Activated CD4-positive, alpha-beta T cell treated with anti-CD3 and anti-CD28 coated beads for 48 hours (primary cell): Measurements from ENCODE around the gene PARP9.
A peak's percentile ranks its signal among the peaks of the same experiment; 100 is the strongest.

Experiments used
- DNase-seq: peaks from one replicate; pipeline ENCODE4 v3.0.0-alpha.2; 2020

Gene PARP9

DNA sequence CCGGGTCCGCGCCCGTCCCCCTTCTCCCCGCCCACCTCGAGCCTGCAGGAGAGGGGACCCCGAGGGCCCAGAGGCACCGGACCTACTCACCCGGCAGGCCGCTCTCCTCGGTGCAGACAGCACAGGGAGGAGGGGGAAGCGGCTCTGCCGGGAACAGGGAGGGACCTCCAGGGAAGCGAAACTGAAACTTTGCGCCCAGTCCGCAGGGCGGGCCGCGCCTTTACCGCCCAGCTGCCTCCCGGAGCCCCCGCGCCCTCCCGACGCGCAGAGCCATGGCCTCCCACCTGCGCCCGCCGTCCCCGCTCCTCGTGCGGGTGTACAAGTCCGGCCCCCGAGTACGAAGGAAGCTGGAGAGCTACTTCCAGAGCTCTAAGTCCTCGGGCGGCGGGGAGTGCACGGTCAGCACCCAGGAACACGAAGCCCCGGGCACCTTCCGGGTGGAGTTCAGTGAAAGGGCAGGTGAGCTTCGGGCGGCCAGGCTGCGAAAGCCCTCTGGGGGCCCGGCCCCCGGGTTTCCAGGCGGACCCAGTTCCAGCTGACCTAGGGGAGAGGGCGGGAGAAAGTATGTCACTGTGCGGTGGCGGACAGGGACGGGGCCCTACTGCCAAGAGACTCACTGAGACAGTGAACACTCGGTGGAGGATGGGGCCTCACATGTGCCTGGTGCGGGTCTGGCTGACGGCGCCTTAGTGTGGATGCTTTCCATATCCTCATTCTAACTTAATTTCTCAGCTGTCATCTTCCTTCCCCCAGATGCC, at the start of gene PARP9, which contains the start of gene DTX3L:
Gene PARP9, minus strand, starts transcription at position 146 of the 758 bp plus-strand sequence. CDS start 4,680 bp downstream, outside the sequence.
Gene DTX3L, plus strand, starts transcription at position 184 of the 758 bp plus-strand sequence. Its CDS starts 89 bp downstream, at position 273.
- DNase-seq, result peak; percentile 84

DNA sequence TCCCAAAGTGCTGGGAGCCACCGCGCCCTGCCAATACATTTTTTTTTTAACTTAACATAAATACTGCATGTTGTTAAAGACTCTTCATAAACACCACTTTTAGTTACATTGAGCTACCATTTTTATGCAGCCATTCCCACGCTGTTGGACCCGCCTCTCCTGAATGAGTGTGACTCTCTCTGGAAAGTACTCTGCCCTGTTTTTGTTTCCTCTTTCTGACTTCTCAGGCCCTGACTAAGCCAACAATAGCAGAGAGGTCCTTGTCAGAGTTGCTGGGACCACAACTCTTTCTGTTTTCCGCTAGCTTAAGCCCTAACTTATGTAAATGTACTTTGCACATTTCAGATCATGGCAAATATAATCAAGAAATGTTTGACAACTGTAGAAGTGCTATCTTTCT, 48.6 kb upstream of the PARP9 start:
- no peak for DNase-seq

DNA sequence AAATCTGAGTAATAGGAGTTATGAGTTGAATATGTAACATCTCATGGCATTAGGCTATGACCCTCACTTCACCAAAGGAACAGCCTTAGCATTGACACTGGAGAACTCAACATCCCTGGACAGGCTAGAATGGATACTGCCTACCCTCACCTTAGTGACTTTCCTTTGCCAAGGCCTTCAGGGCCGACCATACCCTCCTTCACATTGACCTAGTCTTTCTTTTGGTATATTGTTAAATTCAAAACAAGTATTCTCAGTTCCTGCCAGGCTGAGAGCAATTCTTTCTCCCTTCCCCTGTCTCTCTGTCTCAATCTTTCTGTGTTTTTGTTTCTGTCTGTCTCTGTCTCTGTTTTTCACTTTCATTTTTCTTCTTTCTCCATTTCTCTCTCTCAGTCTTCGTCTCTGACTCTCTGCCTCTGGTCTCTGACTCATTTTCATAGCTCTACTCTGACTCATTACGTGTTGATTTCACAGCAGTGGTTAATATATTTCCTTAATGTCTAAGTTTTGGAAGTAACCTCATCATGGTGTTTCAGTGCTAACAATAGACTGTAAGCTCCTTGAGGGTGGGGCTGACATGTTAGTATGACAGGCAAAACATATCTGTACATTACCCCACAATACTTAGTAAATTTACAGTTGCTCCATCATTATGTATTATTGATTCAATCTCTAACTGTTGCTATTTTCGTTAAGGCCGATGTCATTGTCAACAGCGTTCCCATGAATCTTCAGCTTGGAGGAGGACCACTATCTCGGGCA, 45.9 kb upstream of the PARP9 start:
- DNase-seq, result peak; percentile 18

DNA sequence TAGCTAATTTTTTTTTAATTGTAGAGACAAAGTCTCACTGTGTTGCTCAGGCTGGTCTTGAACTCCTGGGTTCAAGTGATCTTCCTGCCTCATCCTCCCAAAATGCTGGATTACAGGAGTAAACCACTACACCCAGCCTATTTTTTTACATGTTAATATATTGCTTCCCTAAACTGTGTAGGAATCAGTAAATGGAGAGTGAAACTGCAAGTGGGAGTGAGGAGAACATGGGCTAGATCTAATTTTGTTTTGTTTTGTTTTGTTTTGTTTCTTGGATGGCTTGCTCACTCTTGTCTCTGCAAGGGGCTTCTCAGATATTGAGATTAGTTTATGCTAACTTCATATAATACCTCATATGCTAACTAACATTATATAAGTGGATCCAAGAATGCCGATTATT, 44.8 kb upstream of the PARP9 start:
- DNase-seq, result no peak

DNA sequence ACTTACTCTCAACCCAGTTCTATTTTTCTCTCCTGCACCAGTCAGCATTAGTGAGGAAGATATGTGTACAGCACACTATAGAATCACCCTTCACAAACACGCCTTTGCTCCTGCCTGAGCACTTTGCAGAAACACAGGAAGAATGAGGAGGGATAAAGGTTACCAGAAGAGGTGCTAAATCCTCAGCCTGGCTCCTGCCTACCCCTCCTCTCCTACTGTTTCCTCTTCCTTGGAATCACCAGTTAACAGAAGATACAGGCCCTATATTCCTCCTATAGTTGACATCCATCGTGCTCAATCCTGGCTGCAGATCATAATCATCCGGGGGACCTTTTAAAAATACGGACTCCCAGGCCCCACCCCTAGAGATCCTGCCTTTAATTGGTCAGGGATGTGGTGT, 42.2 kb upstream of the PARP9 start:
- no peak for DNase-seq

DNA sequence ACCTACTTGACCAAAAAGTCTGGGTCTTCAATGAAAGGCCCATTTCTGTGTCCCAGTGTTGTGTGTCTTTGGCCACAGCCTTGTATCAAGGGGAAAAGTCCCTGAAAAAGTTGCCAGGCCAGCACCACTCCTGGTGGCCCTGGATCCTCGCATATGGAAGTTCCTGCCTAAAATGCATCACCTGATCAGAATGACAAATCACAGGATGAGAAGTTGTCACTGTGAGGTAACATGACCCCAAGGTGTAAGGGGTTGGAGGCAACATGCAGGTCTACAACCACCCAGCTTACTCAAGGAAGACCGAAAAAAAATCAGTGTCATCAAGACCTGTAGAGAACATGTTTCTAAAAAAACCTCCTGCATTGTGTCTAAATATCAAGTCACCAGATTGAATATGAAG, 39.0 kb upstream of the PARP9 start:
- DNase-seq, result no peak

DNA sequence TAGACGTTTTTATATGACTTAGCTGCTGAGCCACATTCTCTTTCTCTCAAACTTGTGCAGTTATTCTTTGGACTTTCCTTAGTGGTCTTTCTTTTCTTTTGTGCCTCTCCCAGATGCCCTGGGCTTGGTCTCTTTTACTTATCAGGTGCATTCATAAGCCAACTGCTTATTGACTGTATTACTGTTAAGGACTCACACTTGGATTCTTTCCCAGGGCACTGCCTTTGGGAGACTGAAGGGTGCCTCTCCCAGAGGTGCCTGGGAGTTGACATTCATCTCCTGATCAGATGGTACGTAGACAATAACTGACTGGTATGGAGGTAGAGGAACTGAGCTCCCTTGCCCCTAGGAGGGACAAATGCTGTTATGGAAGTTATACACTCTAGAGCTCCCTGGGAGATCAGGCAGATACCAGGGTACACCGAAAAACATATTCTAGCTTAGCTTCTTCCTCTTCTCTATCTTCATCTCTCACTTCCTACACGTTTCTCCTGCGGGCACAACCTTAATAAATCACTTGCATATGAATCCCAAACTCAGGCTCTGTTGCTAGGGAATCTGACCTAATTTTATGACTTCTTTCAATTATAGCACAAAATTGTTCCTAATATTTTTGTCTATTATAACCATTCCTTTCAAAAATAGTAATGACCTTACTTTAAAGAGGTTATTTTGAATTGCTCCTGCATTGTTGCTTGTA, 38.1 kb upstream of the PARP9 start:
- no peak for DNase-seq

DNA sequence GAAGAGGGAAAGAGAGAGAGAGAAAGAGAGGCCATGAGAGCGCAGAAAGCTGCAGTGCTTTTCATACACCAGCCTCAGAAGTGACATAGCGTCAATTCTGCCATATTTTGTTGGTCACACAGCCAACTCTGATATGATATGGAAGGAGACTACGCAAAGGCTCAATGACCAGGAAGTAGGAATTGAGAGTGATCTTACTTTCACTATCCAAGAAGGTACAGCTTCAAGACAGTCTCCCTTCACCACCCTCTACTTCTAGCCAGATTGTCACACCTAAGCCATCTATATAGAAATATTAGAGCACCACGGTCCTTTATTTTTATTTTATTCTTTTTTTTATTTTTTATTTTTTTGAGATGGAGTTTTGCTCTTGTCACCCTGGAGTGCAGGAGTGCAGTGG, 34.5 kb upstream of the PARP9 start:
- no peak for DNase-seq

DNA sequence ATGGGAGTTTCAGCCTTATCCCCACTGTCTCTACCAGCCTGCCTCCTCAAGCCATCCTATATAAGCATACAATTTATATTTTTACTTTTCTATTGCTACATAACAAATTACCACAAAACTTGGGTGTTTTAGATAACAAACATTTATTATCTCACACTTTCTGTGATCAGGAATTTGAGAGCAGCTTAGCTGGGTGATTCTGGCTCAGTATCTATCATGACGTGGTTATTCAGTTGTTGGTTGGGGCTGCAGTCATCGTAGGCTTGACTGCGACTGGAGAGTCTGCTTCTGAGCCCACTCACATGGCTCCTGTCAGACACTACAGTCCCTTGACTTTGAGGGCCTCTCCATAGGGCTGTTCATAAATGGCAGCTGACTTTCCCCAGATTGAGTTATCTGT, 34.1 kb upstream of the PARP9 start:
- no peak for DNase-seq

DNA sequence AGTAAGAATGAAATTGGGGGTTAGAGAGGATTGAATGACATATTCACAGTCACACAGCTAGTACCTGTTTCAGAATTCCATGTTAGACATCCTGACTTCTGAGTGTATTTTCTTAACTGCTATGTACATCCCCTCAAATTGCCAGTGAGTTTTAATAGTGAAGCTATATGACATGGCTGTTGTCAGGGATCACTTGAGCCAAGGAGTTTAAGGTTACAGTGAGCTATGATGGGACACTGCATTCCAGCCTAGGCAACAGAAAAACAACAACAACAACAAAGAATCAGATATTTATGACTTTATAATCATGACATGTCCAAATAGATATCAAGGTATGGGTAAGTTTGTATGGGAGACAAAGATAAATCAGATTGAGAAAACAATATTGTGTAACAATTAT, 29.9 kb upstream of the PARP9 start:
- no peak for DNase-seq

DNA sequence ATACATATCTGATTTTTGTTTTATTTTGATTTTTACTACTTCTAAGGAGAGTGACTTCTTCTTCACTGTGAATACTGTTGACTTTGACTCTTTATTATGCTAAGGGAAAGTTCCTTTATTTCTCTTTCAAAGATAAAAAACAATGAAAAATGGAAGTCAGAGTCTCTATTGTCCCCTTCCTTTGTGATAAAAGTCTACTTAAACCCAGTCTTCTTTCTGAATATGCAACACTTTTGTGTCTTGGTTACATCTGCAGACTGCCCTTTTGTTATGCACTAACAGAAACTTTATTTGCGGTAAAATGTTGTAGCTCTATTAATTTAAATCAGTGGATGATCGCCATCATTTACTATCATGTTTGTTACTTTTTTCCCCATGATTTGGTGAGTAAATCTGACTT, 26.5 kb upstream of the PARP9 start:
- DNase-seq, result no peak

DNA sequence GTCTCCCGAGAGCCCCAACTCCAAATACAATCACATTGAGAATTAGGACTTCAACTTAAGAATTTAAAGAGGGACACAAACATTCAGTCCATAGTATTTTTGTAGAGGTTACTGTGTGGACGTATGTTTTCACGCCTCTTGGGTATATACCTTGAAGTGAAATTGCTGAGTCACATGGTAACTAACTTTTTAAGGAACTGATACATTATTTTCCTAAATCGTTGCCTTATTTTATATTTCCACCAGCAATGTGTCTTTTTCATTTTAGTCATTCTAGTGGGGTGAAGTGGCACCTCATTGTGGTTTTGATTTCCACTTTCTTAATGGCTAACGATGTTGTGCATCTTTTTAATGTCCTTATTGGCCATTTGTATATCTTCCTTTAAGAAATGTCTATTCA, 25.2 kb upstream of the PARP9 start:
- no peak for DNase-seq

DNA sequence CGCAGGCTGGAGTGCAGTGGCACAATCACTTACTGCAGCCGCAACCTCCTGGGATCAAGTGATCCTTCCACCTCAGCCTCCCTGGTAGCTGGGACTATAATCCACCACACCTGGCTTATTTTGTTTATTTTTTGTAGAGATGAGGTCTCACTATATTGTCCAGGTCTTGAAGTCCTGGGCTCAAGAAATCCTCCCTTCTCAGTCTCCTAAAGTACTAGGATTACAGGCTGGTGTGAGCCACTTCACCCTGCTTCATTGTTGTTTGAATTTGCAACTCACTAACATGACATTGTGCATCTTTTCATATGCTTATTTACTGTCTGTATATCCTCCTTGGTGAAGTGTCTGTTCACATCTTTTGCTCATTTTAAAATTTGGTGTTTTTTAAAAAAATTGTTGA, 23.5 kb upstream of the PARP9 start:
- DNase-seq, result no peak

DNA sequence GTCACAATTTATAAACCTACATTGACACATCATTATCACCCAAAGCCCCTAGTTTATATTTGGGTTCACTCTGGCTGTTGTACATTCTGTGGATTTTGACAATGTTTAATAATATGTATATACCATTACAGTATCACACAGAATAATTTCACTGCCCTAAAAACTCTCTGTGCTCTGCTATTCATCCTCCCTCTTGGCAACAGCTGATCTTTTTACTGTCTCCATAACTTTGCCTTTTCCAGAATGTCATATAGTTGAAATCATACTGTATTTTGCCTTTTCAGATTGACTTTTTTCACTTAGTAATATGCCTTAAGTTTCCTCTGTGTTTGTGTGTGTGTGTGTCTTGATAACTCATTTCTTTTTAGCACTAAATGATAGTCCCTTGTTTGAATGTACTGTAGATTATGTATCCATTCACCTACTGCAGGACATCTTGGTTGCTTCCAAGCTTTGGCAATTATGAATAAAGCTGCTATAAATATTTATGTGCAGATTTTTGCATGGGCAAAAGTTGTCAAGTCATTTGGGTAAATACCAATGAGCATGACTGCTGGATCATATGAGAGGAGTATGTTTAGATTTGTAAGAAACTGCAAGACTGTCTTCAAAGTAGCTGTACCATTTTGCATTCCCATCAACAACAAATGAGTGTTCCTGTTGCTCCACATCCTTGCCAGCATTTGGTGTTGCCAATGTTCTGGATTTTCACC, 22.8 kb upstream of the PARP9 start:
- no peak for DNase-seq

DNA sequence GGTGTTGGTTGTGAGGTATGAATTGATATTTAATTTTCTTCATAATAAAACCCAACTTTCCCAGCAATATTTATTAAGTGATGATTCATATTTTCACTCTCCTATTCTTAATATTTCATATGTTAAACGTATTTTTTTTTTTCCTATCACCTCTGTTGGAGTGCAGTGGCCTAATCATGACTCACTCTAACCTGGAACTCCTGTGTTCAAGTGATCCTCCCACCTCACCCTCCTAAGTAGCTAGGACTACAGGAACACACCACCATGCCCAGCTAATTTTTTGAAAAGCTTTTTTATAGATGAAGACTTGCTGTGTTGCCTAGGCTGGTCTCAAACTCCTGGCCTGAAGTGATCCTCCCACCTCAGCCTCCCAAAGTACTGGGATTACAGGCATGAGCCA, 22.0 kb upstream of the PARP9 start:
- no peak for DNase-seq

DNA sequence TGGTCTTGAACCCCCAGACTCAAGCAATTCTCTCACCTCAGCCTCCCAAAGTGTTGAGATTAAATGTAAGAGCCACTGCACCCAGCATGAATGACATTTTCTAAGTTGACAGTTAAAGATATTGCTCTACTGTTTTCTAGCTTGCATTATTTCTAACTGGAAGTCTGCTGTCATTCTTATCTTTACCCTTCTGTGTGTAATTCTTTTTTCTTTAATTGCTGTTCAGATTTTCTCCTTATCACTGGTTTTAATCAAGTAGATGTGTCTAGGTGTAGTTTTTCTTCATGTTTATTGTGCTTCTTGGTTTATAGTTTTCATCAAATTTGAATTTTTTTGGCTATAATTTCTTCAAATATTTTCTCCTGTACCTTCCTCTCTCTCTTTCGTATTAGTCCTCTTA, 18.3 kb upstream of the PARP9 start:
- DNase-seq, result no peak

DNA sequence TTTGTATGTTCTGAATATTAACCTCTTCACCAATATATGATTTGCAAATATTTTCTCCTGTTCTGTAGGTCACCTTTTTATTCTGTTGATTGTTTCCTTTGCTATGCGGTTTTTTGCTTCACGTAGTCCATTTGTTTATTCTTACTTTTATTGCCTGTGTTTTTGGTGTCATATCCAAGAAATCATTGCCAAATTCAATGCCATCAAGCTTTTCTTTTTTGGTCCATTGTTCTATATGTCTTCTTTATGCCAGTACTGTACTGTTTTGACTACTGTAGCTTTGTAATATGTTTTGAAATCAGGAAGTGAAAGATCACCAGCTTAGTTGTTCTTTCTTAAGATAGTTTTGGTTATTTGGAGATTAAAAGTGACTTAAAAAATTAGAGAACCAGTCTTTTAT, 17.5 kb upstream of the PARP9 start:
- DNase-seq, result no peak

DNA sequence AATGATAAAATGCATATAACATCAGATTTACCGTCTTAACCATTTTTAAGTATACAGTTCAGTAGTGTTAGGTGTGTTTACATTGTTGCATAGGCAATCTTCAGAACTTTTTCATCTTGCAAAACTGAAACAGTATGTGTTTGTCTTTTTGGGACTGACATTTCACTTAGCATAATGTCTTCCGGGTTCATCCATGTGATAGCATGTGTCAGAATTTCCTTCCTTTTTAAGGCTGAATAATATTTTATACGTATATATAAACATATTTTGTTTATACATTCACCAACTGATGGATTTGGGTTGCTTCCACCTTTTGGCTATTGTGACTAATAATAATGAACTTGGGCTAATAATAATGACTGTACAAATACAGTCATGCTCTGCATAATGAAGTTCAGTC, 16.4 kb upstream of the PARP9 start:
- no peak for DNase-seq

DNA sequence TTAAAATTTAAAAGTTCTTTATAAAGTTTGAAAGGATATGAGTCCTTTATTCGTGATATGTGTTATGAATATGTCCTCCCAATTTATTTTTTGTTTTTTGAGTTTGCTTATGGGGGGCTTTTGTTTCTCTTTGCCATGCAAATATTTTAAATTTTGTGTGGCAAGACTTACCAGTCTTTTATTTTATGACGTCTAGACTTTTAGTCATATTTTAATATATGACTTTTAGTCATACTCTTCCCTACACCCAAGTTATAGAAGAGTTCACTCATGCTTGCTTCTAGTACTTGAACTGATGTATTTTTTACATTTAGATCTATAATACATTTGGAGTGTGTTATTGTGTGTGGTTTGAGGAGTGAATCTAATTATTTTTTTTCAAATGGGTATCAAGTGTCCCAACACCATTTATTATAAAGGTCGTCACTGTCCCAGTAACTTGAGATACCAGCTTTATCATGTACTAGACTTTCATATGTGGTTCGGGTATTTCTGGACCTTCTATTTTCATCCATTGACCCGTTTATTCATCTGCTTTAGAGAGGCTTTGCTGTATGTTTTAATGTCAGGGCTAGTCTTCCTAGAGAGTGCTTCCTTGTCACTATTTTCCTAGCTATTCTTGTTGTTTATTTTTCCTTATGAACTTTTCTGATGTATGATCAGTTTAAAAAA, 14.1 kb upstream of the PARP9 start:
- no peak for DNase-seq

DNA sequence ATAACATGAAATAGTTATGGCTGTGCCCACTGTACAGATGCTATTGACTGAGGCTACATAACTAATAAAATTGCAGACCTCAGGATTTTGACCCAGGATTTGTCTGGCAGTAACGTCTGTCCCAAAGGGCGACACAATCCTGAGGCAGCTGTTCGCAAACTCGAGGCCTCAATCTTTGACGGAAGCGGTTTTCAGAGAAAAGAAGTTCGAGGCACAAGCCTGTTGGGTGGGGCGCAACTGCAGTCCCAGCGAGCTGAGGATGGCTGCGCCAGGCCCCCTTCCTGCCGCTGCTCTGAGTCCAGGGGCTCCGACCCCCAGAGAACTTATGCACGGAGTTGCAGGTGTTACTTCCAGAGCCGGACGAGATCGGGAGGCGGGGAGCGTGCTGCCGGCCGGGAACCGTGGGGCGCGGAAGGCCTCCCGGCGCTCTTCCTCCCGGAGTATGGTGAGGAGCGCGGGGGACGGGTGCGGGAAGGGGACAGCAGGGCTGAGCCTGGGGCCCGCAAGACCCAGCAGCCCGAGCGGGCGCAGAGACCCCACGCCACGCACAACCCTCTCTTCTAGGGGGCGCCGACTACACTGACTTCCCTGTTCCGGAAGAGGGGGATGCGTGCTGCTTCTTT, 13.4 kb upstream of the PARP9 start, which contains the start of gene PARP15:
Gene PARP15, plus strand, starts transcription at position 242 of the 623 bp plus-strand sequence. Its CDS starts 18 bp downstream, at position 260.
- DNase-seq, result peak; percentile 55

DNA sequence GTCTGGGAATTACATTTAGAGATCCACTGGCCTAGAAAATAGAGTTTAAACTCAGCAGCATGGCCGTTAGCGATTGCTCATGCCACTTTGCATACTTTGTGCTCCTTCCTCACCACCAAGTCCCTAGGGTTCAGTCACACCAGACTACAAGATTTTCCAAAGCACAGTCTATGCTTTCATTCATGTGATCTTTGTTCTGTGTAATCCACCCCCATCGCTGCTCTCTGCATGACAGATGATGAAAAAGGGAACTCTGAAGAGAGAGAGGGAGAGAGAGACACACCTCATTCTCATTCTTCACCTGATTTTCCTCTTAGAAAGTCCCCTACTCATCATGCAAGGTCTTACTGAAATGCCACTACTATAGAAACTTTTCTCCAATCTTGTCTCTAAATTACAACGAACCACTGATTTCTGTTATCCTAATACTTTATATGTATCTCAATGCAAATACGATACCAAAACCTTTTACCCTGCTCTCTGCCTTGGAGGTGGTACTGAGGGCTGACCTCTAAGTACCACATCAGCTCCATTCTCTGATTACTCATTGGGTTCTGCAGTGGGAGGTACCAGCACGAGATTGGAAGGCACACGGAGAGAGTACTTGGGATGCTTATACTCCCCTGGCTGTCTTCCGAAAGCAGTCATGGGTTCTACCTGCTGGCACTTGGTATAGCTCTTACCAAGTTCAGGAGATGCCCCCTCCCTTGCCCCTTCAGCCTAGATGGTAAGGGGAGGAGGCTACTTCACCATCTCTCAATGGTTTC, 12.3 kb upstream of the PARP9 start:
- peak; percentile 56 for DNase-seq
